Stimulated activated CD4-positive, alpha-beta T cell treated with anti-CD3 and anti-CD28 coated beads, Interleukin-2, amount 100 ng/mL, for 48 hours (primary cell): ENCODE data around the gene RTP3.

ENCODE experiments used
- DNase-seq, 2 donors: peaks; one replicate each; pipeline ENCODE4 v3.0.0-alpha.2; 2020

The RTP3 gene

DNA sequence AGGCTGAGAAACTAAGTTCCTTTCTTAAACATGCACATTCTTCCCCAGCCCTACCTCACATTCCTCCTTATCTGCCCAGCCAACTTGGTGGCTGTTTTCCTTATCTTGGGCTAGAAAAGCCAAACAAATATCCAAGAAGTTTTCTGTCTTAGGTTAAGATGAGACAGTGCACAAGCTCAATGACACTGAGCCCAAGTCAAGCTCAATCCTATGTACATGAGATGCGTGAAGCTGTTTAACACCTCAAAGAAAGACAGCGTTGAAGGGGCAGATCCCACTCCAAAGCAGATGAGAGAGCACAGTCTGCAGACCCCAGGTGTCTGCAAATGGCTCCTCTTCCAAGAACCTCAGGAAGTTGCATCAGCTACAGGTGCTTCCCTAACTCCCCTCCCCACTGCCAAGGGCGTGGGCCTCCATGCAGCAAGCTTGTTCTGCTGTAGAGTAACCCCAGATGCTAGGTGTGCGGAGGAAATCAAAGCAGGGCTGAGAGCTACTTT, 51.7 kb downstream of the RTP3 start:
- no peak for DNase-seq

GRCh38 chr3:46549989-46550388, 52.2 kb downstream of the RTP3 start:
- no peak for DNase-seq
